HG03060 (cell line): Measurements from ENCODE around the gene GAA.

Experiments used
- ATAC-seq: cut with Tn5 transposase; IDR thresholded peaks from one replicate; pipeline ENCODE4 v1.9.1; 2021; ENCODE audit warnings: low read depth, moderate number of reproducible peaks; ENCODE audit not compliant: unreplicated experiment

GAA gene

DNA sequence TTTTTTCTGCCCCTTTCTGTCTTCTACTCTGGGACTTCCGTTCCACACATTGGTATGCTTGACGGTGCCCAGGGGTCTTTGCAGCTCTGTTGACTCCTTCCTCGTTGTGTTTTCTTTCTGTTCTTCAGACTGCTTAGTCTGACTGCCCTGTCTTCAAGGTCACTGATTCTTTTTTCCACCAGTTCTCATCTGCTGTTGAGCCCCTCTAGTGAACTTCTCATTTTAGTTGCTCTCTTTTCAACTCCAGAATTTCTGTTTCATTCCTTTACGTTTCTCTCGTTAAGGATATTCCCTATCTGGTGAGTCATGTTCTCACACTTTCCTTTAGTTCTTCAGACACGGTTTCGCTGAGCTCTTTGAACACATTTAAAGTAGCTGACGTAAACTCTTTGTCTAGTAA, 13.8 kb downstream of the GAA start:
- no peak for ATAC-seq

DNA sequence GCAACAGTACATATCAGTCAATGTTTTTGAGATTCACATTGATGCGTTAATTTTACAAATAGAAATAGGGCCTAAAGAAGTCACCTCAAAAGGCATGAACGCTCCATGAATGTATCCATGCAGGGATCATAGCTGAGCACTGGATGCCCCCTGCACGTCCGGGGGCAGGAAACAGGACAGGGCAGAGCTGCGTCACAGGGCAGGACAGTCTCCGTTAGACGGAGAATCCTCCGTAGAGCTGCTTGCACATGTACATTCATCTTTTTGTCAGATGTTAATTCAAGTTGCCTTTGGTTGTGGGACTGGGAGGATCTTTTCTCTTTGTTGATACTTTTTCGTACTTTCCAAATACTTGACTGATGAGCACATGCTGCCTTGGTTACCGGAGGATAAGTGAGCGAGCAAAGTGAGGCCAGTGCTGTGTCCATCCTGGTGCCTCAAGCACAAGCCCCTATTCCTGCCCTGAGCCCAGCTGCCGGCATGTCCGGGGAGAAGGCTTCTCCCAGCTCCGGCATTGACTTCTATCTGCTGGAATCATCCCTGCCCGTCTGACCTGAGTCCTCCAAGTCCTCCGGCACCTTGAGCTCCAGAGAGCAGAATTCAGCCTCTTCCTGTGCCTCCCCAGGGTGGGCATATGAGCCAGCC, 15.0 kb downstream of the GAA start:
- no peak for ATAC-seq

DNA sequence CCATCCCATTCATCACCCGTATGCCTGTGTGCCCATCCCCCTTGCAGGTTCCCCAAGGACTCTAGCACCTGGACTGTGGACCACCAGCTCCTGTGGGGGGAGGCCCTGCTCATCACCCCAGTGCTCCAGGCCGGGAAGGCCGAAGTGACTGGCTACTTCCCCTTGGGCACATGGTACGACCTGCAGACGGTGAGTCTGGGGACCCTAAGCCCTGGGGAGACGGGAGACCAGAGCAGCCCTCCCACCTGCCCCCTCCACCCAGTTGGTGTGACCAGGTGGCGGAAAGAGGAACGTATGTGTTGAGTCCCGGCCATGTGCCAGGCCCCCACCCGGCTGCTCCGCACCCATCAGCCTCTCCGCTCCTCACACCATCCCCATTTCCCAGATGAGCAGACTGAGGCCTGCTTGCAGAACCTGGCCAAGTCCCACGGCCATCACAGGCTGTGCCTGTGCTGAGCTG, 15.6 kb downstream of the GAA start:
- ATAC-seq: no peak

DNA sequence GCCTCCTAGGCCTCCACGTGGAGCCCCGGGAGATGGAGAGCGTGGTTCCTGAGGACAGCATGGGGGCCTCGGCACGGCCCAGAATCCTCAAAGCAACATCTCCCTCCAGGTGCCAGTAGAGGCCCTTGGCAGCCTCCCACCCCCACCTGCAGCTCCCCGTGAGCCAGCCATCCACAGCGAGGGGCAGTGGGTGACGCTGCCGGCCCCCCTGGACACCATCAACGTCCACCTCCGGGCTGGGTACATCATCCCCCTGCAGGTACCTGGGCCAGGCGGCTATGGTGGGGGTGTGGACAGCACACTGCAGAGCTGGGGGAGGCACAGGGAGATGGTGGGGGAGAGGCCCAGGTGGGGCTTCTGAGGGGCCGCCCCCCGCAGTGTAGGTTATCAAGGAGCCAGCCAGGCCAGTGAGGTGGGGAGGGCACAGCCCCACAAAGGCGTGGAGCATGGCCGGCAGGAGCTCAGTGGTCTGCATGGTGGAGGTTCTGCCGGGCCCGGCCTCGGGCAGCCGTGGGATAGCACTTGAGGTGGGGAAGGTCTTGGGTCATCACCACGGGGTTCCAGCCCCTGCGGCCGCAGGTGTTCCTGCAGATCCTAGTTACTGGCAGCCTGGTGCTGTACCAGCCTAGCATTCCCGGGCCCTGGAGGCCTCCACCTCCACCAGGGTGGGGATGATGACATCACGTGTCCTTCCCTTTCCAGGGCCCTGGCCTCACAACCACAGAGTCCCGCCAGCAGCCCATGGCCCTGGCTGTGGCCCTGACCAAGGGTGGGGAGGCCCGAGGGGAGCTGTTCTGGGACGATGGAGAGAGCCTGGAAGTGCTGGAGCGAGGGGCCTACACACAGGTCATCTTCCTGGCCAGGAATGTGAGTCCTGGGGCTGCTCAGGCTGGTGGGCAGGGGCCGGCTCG, 16.4 kb downstream of the GAA start:
- no peak for ATAC-seq

DNA sequence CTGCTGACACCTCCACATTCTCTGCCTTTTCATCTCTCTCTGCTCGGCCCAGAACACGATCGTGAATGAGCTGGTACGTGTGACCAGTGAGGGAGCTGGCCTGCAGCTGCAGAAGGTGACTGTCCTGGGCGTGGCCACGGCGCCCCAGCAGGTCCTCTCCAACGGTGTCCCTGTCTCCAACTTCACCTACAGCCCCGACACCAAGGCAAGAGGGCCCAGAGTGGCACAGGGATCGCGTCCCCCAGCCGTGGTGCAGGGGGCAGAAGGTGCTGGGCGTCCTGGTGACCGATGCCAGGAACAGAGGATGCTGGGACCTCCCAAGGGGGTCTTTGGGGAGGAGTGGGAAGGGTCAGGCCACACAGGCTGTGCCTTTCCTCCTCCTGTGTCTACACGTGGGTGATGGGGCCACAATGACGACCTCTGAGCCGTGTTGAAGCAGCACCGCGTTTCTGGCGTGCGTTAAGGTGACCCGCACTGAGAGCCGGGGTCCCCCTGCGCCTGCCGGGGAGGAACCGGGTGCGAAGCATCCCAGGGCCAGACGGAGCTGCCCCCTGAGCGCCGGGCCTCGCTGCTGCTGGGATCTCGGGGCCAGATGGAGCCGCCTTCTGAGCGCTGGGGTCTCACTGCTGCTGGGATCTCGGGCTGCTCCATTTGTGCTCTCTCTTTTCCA, 17.4 kb downstream of the GAA start:
- no peak for ATAC-seq

DNA sequence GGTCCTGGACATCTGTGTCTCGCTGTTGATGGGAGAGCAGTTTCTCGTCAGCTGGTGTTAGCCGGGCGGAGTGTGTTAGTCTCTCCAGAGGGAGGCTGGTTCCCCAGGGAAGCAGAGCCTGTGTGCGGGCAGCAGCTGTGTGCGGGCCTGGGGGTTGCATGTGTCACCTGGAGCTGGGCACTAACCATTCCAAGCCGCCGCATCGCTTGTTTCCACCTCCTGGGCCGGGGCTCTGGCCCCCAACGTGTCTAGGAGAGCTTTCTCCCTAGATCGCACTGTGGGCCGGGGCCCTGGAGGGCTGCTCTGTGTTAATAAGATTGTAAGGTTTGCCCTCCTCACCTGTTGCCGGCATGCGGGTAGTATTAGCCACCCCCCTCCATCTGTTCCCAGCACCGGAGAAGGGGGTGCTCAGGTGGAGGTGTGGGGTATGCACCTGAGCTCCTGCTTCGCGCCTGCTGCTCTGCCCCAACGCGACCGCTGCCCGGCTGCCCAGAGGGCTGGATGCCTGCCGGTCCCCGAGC, 17.9 kb downstream of the GAA start:
- ATAC-seq: no peak

DNA sequence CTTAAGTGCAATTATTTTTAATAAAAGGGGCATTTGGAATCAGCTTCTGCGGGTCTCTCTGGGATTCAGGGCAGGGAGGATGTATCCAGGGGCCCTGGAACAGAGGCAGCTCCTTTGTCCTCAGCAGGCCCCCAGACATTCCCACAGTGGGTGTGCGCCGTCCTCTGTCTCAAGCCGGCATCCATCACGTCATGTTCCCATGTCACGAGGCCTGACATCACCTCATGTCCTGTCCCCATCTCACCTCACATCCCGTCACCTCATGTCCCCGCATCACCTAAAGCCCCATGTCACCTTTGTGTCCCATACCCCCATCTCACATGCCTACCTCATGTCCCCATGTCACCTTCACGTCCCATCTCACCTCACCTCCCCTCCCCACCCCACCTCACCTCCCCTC, 18.5 kb downstream of the GAA start:
- ATAC-seq: no peak

DNA sequence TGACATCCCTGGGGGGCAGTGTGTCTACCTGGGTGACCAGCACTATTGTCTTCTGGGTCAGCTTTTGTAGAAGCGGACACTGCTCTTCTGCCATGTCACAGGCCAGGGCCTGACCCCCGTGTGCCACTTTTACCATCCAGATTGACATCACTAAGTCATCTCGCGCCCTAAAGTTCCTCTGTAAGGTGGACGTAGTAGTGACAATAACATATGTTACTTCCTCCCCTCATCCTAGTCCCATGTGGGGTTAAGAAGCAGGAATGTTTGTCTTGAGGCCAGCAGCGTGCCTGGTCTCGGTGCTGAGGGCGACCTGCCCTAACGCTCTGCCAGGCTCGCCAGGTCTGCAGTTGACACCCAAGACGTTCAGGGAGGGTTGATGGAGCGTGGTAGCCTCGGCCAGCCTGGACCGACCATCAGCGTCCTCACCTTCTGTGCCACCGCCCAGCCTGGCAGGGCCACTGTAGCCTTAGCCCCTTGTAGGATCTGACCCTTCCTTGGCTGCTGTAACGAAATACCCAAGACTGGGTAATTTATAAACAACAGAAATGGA, 20.7 kb downstream of the GAA start:
- no peak for ATAC-seq

DNA sequence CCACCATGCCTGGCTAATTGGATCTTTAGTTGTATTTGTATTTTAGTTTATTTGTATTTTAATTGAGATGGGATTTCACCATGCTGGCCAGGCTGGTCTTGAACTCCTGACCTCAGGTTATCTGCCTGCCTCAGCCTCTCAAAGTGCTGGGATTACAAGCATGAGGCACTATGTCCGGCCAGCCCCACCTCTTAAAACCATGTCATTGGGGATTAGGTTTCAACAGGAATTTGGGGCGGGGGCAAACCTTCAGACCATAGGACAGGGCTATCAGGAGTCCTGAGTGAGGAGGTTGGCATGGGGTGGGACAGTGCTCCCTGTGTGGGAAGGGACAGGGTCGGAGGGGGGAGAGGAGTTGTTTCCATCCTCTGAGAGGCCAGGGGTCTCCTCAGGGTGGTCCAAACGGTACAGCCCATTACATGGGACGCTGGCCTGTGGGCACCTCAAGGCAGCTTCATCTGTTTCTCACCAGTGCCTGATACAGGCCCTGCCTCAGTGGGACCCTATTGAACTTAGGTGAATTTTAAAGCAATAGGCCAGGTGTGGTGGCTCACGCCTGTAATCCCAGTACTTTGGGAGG, 21.6 kb downstream of the GAA start:
- no peak for ATAC-seq

DNA sequence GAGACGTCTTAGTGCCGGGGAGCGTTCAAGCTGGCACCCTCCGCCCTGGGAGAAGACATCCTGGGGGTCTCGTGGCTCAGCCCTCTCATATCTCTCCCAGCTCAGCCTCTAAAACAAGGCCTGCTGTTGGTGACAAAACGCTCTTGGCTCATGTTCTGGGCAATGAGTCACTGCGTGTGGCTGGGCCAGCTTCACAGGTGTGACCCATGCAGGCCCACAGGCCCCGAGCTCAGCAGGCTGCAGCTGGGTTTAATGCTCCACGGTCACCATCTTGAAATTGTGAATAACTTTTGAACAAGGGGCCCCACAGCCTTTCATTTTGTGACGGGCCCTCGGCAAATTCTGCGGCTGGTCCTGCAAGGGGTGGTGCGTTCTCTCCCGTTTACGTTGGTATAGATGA, 22.4 kb downstream of the GAA start:
- ATAC-seq: no peak

DNA sequence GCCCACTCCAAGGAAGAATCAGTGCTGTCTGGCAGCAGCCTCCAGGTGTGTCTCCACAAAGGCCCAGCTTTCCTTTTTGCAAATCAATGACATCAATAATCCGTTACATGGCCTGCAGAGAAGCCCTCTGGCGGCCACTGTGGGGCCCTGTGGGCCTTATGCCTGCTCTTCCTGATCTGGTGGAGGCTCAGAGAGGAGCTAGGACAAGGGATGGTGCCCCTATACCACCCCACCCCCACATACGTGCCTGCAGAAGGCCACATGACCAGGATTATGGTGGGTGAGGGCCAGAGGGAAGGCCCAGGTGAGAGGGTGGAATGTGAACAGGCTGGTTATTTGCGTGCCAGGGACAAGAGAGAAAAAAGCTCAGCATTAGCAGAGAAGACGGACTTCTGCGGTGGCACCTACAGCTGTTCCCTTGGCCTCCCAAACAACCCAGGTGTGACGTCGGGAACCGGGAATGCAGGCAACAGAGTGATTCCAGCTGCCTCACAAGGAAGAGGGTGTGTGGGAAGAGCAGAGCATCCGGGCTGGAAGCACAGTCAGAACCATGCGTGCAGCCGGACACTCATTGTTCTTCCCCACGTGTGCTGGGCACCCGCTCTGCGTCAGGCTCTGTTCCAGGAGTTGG, 23.1 kb downstream of the GAA start:
- no peak for ATAC-seq

DNA sequence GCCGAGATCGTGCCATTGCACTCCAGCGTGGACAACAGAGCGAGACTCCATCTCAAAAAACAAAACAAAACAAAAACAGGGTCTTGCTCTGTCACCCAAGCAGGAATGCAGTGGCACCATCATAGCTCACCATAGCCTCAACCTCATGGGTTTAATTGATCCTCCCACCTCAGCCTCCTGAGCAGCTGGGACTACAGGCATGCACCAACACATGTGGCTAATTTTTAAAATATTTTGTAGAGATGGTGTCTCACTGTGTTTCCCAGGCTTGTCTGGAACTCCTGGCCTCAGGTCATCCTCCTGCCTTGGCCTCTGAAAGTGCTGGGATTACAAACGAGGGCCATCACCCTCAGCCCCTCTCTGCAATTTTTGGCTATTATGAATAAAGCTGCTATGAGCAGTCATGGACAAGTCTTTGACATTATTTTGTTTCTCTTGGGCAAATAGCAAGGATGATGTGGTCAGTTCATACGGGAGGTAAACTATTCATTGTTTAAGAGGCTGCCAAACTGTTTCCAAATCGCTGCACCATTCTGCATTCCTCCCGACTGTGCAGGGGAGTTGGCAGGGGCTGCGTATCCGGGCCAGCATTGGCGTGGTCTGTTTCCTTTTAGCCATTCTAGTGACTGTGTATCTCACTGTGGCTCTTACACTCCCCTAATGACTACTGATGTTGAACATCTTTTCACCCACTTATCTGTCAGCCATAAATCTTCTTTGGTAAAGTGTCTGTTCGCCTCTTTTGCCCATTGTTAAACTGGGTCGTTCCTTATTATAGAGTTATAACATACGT, 24.5 kb downstream of the GAA start:
- ATAC-seq: no peak

DNA sequence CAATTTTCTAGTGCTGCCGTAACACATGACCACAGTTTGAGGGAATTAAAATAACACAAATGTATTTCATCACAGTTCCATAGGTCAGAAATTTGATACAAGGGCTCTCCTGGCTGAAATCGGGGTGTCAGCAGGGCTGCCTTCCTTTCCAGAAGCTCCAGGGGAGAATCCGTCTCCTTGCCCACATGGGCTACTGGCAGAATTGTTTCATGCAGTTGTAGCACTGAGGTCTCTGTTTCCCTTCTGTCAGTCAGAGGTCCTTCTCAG, 25.0 kb downstream of the GAA start:
- no peak for ATAC-seq

DNA sequence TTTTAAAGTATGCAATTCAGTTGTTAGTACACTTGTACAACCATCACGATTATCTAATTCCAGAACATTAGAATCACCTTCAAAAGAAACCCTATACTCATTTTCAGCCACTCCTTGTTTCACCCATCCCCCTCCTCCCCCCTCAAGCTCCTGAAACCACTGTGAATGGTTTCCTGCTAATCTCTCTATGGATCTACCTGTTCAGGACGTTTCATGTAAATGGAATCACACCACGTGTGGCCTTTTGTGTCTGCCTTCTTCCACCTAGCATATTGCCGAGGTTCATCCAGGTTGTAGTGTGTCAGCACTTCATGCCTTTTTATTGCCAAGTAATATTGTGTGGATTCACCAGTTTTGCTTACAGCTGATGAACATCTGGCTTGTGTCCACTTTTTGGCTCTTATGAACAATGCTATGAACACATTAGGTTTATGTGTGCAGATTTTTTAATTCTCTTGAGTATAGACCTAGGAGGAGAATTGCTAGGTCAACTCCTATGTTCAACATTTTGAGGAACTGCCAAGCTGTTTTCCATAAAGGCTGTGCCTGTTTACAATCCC, 27.7 kb downstream of the GAA start:
- no peak for ATAC-seq

DNA sequence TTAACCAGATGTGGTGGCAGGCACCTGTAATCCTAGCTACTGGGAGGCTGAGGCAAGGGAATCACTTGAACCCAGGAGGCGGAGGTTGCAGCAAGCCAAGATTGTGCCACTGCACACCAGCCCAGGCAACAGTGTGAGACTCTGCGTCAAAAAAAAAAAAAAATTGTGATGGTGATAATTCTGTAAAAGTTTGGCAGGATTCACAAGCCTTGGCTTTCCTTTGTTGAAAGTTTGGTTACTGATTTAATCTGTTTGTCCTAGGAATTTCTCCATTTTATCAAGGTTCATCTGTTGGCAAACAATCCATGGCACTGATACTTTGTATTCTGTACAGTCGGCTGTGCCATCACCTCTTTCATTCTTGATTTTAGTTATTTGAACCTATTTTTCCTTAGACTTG, 29.6 kb downstream of the GAA start:
- ATAC-seq: no peak

DNA sequence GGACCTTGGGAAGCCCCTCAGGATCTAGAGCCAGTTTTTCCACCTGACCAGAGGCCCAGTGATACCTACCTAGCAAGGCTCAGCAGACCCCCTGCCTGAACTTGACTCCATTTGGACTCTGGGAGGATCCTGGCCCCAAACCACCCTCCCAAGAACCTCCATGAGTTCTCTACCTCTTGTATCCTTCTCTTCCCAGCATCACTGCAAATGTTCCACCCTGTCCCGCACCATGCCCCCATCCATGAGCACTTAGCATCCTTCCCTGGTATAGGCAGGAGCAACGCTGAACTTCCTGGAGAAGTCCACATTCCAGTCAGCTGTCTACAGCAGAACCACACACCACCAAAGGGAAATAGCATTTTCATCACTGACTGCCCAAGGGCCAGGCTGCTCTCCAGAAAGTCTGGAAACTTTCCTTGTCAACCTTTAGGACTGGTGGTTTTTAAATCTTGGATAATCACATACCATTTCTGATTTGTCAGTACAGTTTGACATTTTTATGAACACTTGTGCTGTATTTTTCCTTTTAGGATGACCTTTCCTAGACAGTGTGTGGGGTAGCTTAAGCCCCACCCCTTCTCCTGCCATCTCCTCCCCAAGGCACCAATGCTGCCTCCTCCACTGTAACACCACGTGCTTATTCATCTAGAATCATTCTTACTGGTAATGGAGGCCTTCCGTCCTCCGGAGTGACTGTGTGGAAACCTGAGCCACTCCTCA, 31.7 kb downstream of the GAA start:
- no peak for ATAC-seq

DNA sequence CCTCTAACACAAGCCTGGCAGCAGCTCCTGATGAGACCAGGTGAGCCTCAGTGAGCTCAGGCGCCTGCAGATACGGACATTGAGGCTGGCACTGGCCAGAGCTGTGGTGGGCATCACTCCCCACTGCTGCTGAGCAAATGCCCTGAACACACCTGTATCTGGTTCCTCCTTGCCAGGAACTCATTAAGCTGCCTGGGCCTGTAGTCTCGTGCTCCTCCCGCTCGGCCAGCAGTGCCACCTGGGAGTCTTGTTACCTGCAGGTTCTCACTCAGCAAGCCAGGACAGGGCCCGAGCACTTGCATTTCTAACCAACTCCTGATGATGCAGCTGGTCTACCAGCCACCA, 32.2 kb downstream of the GAA start:
- ATAC-seq: no peak

DNA sequence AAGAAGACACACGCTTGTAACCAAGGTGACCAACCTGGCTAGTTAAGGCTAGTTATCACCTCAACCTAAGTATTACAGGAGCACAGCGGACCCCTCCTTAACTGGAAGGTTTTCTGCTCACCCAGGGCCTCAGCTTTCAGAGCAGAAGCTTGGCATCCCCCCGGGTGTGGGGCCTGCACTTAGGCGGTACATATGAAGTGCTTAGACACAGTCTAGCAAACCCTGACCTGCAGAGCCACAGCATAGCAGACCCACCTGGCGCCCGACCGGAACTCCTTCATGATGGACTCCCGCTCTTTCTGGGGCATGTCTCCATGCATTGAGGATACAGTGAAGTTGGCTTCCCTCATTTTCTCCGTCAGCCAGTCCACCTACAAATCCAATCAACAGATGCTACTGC, 35.8 kb downstream of the GAA start:
- ATAC-seq: no peak
